Large intestine (tissue), 3 donors: ENCODE data around the gene TGFBR2. TPM values are rescaled to one million over a fixed set of nuclear protein-coding genes. Genes with fewer than 3 reads are reported as not detected.

Source experiments
- DNase-seq, 2 donors: peaks; one replicate each; pipeline versions ENCODE4 v3.0.0 to v3.0.0-alpha.2; 2013
- H3K27ac ChIP-seq: one replicate; pipeline ENCODE4 v1.5.1; 2013; ENCODE audit warnings: low read length
- H3K27me3 ChIP-seq: 2 replicates; pipeline ENCODE4 v1.6.1; 2013; ENCODE audit warnings: low read length; ENCODE audit not compliant: control insufficient read depth, insufficient read depth
- H3K36me3 ChIP-seq: 2 replicates; pipeline ENCODE4 v1.6.1; 2013; ENCODE audit warnings: low read length; ENCODE audit not compliant: control insufficient read depth, insufficient read depth
- H3K4me1 ChIP-seq: one replicate; pipeline ENCODE4 v1.6.1; 2013; ENCODE audit warnings: low read length; ENCODE audit not compliant: control insufficient read depth, insufficient read depth
- H3K4me3 ChIP-seq: one replicate; pipeline ENCODE4 v1.5.1; 2013; ENCODE audit warnings: low read length
- H3K9me3 ChIP-seq: one replicate; pipeline ENCODE4 v1.6.1; 2013; ENCODE audit warnings: mild to moderate bottlenecking, low read depth, low read length, moderate library complexity; ENCODE audit not compliant: control insufficient read depth
- WGBS: methylation state at CpG from one replicate; pipeline ENCODE4 v1.1.5; 2013; ENCODE audit warnings: low lambda C conversion rate; ENCODE audit not compliant: insufficient coverage; 5-methylcytosine and 5-hydroxymethylcytosine counted together
- polyA plus RNA-seq: library from polyadenylated mRNA; unstranded; fragments of 120-200 nt; gene quantifications from one replicate; pipeline ENCODE4 v1.2.1, GENCODE V29; 2013

TGFBR2 gene
- polyA plus RNA-seq, 1 donor = 62.9 TPM

DNA sequence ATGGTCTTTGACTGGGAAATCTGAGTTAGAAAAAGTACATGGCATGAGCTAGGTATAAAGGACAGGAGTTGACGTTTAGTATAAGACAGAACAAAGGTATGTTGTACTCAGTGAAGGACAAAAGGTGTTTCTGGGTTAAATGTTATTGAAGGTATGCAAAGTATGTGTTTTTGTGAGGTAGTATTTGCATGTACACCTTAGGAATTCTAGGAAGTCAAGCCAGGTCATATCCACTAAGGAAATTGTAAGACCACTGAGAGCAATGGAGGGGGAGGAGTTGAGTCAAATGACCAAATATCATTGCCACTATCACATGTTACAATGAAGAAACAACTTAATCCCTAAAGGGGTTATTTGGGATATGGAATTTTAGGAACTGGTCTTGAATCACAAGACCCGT lies 24.4 kb upstream of the TGFBR2 start:
- Histone ChIP-seq H3K4me1 (peaks cover 37% of the 10 kb centered on the region), H3K27me3 (no peaks in the 10 kb centered on the region), H3K9me3 (no peaks in the 10 kb centered on the region), H3K27ac (no peak overlapping the region), H3K36me3 (no peaks in the 10 kb centered on the region), H3K4me3 (no peak overlapping the region)
- WGBS = 38% methylated on average over 1 of the region's 2 CpGs
- DNase-seq = no peak

GRCh38 chr3:30583973-30584372 lies 22.4 kb upstream of the TGFBR2 start:
- Histone ChIP-seq H3K9me3 (no peaks in the 10 kb centered on the region), H3K4me1 (peaks cover 19% of the 10 kb centered on the region), H3K4me3 (no peak overlapping the region), H3K27ac (peak overlapping the region; percentile 68), H3K27me3 (no peaks in the 10 kb centered on the region), H3K36me3 (no peaks in the 10 kb centered on the region)
- no CpG with 5 or more reads among the region's 1 CpG for WGBS
- DNase-seq = peak; percentile 65 to 90

- Histone ChIP-seq H3K27ac (no peak overlapping the region), H3K4me1 (peaks cover 9% of the 10 kb centered on the region), H3K4me3 (no peak overlapping the region), H3K36me3 (no peaks in the 10 kb centered on the region), H3K27me3 (no peaks in the 10 kb centered on the region), H3K9me3 (peaks cover 7% of the 10 kb centered on the region)
- 100% methylated on average over 1 of the region's 4 CpGs for WGBS
- DNase-seq = no peak
These were observed 20.7 kb upstream of the TGFBR2 start for GRCh38 chr3:30585654-30586053.

GRCh38 chr3:30586096-30586805 lies 20.1 kb upstream of the TGFBR2 start:
- no peaks in the 10 kb centered on the region for H3K36me3 ChIP-seq
- DNase-seq = no peak
- H3K4me3 ChIP-seq = no peak overlapping the region
- H3K9me3 ChIP-seq = peaks cover 7% of the 10 kb centered on the region
- peaks cover 9% of the 10 kb centered on the region for H3K4me1 ChIP-seq
- no peaks in the 10 kb centered on the region for H3K27me3 ChIP-seq
- no peak overlapping the region for H3K27ac ChIP-seq
- 100% methylated on average over 1 of the region's 4 CpGs for WGBS

DNA sequence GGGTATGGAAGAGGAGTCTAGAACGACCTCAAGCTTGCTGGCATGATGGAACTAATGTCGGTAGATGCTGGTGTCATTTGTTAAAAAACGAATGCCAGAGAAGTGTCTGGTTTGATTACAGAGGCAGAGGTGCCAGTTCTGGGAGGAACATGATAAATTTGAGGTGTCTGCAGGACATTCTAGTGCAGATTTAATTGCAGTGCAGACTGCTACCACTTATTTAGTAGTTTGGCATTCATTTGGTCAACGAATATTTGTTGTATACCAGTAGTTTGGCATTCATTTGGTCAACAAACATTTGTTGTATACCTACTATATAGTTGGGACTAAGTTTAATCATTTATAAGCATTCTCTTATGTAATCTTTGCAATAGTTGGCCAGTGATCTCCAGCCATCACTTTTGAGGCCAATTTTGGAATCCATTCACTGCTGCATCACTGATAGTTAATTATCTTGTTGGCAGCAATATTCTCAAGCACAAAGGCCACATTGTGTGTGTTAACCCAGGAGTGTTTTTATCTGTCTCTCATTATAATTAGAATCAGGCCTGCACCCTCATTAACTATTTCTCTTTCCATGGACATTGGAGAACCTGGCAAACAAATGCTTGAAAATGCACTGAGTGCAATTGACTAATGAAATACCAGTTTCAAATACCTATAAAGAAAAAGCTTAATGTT lies 19.5 kb upstream of the TGFBR2 start:
- H3K9me3 ChIP-seq = peaks cover 7% of the 10 kb centered on the region
- H3K36me3 ChIP-seq = no peaks in the 10 kb centered on the region
- H3K27ac ChIP-seq = no peak overlapping the region
- H3K4me1 ChIP-seq = peaks cover 9% of the 10 kb centered on the region
- no peaks in the 10 kb centered on the region for H3K27me3 ChIP-seq
- no peak overlapping the region for H3K4me3 ChIP-seq
- no peak for DNase-seq
- no CpG with 5 or more reads among the region's 4 CpGs for WGBS

DNA sequence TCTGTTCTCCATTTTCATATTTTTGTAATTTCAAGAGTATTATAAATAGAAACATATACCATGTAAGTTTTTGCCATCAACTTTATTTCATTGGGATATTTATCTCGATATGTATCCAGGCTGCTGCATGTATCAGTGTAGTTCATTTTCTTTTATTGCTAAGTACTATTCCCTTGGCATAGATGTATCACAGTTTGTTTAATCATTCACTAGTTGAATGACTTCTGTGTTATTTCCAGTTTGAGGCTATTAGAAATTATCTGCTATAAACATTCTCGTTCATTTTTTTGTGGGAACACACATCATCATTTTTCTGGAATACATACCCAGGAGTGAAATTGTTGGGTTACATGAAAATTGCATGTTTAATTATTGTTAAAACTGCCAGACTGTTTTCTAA lies 18.5 kb upstream of the TGFBR2 start:
- Histone ChIP-seq H3K9me3 (peaks cover 7% of the 10 kb centered on the region), H3K4me3 (no peak overlapping the region), H3K27ac (no peak overlapping the region), H3K4me1 (peaks cover 9% of the 10 kb centered on the region), H3K27me3 (no peaks in the 10 kb centered on the region), H3K36me3 (no peaks in the 10 kb centered on the region)
- 100% methylated on average over 1 of the region's 2 CpGs for WGBS
- no peak for DNase-seq

DNA sequence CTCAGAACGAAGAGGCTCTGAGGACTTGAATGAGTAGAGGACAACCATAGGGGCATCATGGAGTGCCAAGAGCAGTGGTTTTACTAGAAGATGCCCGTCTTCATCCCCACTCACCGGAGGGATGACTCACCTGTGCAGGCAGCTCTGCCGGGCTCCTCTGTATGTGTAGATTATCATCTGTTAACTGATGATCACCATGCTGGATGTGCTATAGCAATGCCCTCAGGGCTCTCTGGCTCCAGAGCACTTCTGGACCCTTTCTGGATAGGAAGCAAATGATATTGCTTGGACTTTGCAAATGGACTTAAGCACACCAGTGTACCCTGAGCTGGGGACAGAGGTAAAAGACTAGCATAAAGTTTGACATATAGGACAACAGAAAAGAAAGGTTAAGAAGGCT lies 10.2 kb upstream of the TGFBR2 start:
- Histone ChIP-seq H3K4me3 (no peak overlapping the region), H3K36me3 (no peaks in the 10 kb centered on the region), H3K9me3 (no peaks in the 10 kb centered on the region), H3K27me3 (no peaks in the 10 kb centered on the region), H3K4me1 (peaks cover 22% of the 10 kb centered on the region), H3K27ac (no peak overlapping the region)
- no CpG with 5 or more reads among the region's 4 CpGs for WGBS
- peak in 1 of 2 donors; percentile 53 for DNase-seq

- no peak overlapping the region for H3K4me3 ChIP-seq
- WGBS = no CpG with 5 or more reads among the region's 1 CpG
- H3K27ac ChIP-seq = peak overlapping the region; percentile 80
- no peaks in the 10 kb centered on the region for H3K9me3 ChIP-seq
- DNase-seq = peak; percentile 84 to 96
- no peaks in the 10 kb centered on the region for H3K27me3 ChIP-seq
- H3K4me1 ChIP-seq = peaks cover 22% of the 10 kb centered on the region
- H3K36me3 ChIP-seq = no peaks in the 10 kb centered on the region
These were observed 9.2 kb upstream of the TGFBR2 start for GRCh38 chr3:30597131-30597768.

DNA sequence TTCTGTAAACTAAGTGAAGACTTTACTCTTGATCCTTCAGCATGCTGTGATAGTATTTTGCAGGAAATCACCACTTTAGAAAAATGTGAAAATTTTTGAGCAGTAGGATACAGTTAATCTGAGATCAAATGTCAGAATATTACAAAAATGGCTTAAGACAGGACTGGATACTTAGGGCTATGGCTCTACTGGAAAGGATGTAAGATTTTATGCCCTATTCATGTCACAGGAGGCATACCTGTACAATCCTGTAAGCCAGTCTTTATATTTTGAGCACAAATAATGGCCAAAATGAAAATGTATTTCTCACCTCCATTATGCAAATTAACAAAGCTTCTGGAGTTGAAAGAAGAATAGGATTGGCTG lies 8.6 kb upstream of the TGFBR2 start:
- Histone ChIP-seq H3K4me1 (peaks cover 22% of the 10 kb centered on the region), H3K27me3 (no peaks in the 10 kb centered on the region), H3K4me3 (no peak overlapping the region), H3K27ac (peak overlapping the region; percentile 80), H3K36me3 (no peaks in the 10 kb centered on the region), H3K9me3 (no peaks in the 10 kb centered on the region)
- no peak for DNase-seq

- DNase-seq = no peak
- WGBS = no CpG with 5 or more reads among the region's 3 CpGs
- Histone ChIP-seq H3K4me1 (peaks cover 22% of the 10 kb centered on the region), H3K4me3 (no peak overlapping the region), H3K27ac (no peak overlapping the region), H3K27me3 (no peaks in the 10 kb centered on the region), H3K9me3 (no peaks in the 10 kb centered on the region), H3K36me3 (no peaks in the 10 kb centered on the region)
These were observed 7.5 kb upstream of the TGFBR2 start for GRCh38 chr3:30598668-30599545.
